LNCaP clone FGC (cell line): ENCODE measurements around the gene METTL25.

Source experiments
- DNase-seq: peaks from one replicate; pipeline ENCODE4 v3.0.0-alpha.2; 2011; ENCODE audit warnings: low read depth
- H3K4me3 ChIP-seq: 2 replicates; pipeline ENCODE4 v1.5.1; 2011; ENCODE audit warnings: mild to moderate bottlenecking, low read depth, low read length, control low read depth
- TF ChIP-seq, protein P1 (sequence below): IDR thresholded peaks from 2 replicates; pipeline ENCODE4 v1.5.1; 2012; ENCODE audit warnings: mild to moderate bottlenecking; ENCODE audit not compliant: control insufficient read depth, insufficient read depth; ENCODE audit errors: extremely low read depth

Gene METTL25

DNA sequence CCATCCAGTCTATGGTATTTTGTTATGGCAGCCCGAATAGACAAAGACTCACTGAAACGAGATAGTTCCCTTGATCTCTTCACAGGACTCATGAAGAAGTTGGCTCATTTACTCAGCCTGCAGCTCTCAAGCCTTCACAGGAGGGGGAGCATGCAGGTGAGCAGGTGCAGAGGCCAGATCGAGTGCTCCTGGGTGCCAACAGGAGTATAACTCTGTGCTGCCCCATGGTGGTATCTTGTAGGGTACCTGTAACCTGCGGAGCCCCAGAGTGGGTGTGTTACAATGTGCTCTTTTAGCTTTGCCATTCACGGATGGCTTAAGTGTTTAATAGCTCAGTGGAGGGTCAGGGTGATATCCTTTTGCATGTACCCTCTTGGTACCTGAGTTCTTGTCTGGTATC is 159.5 kb downstream of the METTL25 start:
- TF ChIP-seq, protein P1, sequence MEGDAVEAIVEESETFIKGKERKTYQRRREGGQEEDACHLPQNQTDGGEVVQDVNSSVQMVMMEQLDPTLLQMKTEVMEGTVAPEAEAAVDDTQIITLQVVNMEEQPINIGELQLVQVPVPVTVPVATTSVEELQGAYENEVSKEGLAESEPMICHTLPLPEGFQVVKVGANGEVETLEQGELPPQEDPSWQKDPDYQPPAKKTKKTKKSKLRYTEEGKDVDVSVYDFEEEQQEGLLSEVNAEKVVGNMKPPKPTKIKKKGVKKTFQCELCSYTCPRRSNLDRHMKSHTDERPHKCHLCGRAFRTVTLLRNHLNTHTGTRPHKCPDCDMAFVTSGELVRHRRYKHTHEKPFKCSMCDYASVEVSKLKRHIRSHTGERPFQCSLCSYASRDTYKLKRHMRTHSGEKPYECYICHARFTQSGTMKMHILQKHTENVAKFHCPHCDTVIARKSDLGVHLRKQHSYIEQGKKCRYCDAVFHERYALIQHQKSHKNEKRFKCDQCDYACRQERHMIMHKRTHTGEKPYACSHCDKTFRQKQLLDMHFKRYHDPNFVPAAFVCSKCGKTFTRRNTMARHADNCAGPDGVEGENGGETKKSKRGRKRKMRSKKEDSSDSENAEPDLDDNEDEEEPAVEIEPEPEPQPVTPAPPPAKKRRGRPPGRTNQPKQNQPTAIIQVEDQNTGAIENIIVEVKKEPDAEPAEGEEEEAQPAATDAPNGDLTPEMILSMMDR: no peak
- no peak overlapping the region for H3K4me3 ChIP-seq
- DNase-seq: no peak

DNA sequence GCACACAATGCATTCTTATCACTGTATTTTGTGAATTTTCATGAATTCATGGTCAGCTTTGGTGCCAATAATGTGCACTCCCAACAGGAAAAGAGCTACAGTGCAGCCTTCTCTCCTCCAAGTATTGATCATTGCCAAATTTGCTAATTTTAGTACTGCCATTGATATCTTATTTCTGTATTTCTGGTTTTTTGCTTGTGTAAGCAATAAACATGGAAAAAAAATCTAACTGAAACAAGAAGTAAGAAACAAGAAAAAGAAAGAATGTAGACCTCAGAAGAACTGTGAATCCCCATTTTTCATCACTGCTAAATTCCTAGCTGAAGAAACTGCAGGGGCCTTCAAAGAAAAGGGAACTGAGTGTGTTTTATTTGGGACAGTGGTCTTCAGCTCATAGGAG is 161.2 kb downstream of the METTL25 start:
- no peak for DNase-seq
- H3K4me3 ChIP-seq: no peak overlapping the region
- TF ChIP-seq, protein P1: no peak

DNA sequence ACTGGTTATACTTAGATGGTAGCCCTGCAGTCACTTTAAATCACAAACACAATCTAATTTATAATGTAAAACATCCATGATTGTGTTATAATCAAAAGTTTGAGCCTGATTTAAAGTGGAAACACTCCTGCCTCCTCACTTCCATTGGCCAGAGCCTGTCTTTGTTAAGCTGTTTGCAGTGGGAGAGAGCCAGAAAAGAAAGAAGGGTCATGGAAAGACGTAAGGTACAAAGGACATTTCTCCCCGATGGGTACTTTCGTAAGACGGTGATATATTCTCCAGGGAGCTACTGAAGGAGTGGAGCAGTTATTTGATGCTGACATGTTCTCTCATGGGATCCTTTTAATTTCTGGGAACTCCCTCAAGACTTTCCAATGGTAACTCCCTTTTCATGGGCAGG is 164.0 kb downstream of the METTL25 start:
- no peak overlapping the region for H3K4me3 ChIP-seq
- DNase-seq: no peak
- TF ChIP-seq, protein P1: no peak

DNA sequence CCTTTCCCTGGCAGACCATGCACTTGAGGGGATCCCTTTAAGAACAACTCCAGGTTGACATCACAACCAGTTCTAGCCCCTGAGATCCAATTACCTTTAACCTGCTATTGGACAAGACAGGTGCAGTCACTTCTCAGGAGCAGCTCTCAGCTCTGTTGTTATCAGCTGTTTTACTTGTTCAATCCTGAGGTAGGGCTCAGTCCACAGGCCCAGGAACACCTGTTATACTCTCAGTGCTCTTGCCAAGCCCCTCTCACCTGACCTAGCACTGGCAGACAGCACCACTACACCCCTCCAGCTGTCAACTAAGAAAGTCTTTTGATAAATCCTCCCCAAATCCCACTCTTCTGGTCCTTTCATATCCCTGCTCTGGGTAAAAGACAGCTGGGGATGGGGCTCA is 164.4 kb downstream of the METTL25 start:
- TF ChIP-seq, protein P1: no peak
- H3K4me3 ChIP-seq: no peak overlapping the region
- DNase-seq: no peak

DNA sequence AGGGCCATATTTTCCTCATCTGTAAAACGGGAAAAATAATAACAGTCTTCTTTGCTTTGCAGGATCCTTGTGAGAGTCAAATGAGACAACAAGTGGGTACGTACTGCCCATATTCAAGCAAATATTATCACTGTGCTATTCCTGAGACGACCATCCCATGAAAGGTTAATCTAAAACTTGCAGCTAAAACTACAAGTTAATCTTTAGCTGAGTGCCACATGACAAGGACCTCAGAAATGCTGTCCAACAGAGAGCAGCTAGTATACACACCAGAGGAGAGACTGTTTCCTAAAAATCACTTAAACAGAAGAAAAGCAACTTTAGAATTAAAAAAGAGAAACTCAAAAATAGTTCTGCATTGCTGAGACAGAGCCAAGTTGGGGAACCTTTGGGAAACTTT is 165.7 kb downstream of the METTL25 start:
- TF ChIP-seq, protein P1: no peak
- DNase-seq: no peak
- H3K4me3 ChIP-seq: no peak overlapping the region

DNA sequence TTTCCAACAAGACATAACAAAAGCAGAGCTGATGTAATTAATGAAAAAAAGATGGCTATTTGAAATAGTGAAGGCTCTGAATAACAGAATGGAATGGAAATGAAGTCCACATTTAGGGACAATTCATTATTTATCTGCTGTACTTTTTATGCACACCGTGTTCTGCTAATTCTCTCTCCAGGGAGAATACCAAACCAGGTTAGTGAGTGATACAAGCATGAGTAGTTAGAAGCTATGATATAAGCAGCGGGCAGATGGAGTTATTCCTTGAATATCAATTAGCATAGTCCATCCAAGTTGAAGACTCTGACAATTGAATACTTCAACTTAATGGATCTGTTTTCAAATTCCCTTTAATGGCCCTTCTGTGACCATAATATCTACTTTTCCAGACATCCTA is 166.3 kb downstream of the METTL25 start:
- no peak overlapping the region for H3K4me3 ChIP-seq
- TF ChIP-seq, protein P1: no peak
- no peak for DNase-seq

DNA sequence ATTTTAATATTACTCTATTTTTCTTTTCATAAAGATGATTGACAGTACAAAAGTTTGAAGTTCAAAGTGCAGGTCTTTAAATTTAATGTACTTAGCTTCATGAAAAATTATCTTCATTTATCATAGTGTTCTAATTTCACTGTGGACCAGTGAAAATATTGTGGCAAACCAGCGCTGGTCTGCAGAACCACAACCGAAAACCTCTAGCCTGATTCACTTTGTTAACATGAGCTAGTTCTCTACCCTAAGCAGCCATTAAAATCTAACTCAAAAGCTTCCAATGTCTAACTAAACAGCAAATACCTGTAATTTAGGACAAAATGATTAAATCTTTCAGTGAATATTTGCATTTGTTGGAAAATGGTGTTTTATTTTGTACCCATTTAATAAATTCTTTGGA is 167.3 kb downstream of the METTL25 start:
- no peak for DNase-seq
- no peak overlapping the region for H3K4me3 ChIP-seq
- TF ChIP-seq, protein P1: no peak
